ENCODE results near the gene DNAAF1. TPM values are rescaled to one million over a fixed set of nuclear protein-coding genes. Genes with fewer than 3 reads are reported as not detected.

Gene DNAAF1
- total and polyA plus RNA-seq, 2 of the 8 experiments (the other 6 are each of a cell fraction or from before 2014, with no cell fraction given): 0.09 to 0.15 TPM

GRCh38 chr16:84096447-84097005, 48.6 kb upstream of the DNAAF1 start (continued):
- TF ChIP-seq TAF7 (optimal IDR thresholded peaks at IDR 0.05; ENCODE audit: borderline replicate concordance, low read depth, low read length) (no peak), SIX5 (IDR thresholded peaks at IDR 0.05; ENCODE audit: low read depth, low read length) (no peak), YY1 (IDR thresholded peaks at IDR 0.05; ENCODE audit: low read depth, low read length) (no peak), SIRT6 (IDR thresholded peaks at IDR 0.05; ENCODE audit: low read length) (no peak), TEAD4 (IDR thresholded peaks at IDR 0.05; ENCODE audit: low read depth, low read length) (no peak), NANOG (IDR thresholded peaks at IDR 0.05; ENCODE audit: insufficient read depth, low read depth, low read length, poor library complexity, severe bottlenecking) (no peak), CHD7 (IDR thresholded peaks at IDR 0.05; ENCODE audit: insufficient replicate concordance, low read length) (no peak), SP2 (IDR thresholded peaks at IDR 0.05; ENCODE audit: low read length) (no peak)

All from H1 (cell line).